Mesodermal cell (in vitro differentiated cells): ENCODE measurements around the gene CDKN2D.
A peak's percentile ranks its signal among the peaks of the same experiment; 100 is the strongest.

Source experiments
- H3K27ac ChIP-seq: 2 replicates; pipeline ENCODE4 v1.7.0; 2013; ENCODE audit warnings: mild to moderate bottlenecking, low read depth, low read length, moderate library complexity; ENCODE audit not compliant: severe bottlenecking
- H3K36me3 ChIP-seq: 2 replicates; pipeline ENCODE4 v1.7.1; 2013; ENCODE audit warnings: mild to moderate bottlenecking, low read length, moderate library complexity; ENCODE audit not compliant: control insufficient read depth, insufficient read depth
- H3K4me1 ChIP-seq: one replicate; pipeline ENCODE4 v1.7.1; 2013; ENCODE audit warnings: mild to moderate bottlenecking, low read length; ENCODE audit not compliant: insufficient read depth, control insufficient read depth, poor library complexity, severe bottlenecking
- H3K4me3 ChIP-seq: 2 replicates; pipeline ENCODE4 v1.7.0; 2013; ENCODE audit warnings: low read length, control low read depth, mild to moderate bottlenecking; ENCODE audit not compliant: insufficient read depth, poor library complexity, severe bottlenecking; ENCODE audit errors: extremely low read depth
- H3K9me3 ChIP-seq: 2 replicates; pipeline ENCODE4 v1.7.1; 2013; ENCODE audit warnings: mild to moderate bottlenecking, low read length, moderate library complexity; ENCODE audit not compliant: control insufficient read depth
- WGBS, 2 experiments: methylation state at CpG; one replicate each; pipeline ENCODE4 v1.1.5; 2013; ENCODE audit warnings: missing lambda C conversion rate in 2 of 2; ENCODE audit not compliant: insufficient coverage in 2 of 2; 5-methylcytosine and 5-hydroxymethylcytosine counted together

CDKN2D gene

GRCh38 chr19:10518444-10519361 lies 50.1 kb downstream of the CDKN2D start:
- Histone ChIP-seq H3K4me3 (no peak overlapping the region), H3K9me3 (no peaks in the 10 kb centered on the region), H3K4me1 (peaks cover 7% of the 10 kb centered on the region), H3K27ac (no peak overlapping the region), H3K36me3 (no peaks in the 10 kb centered on the region)
- WGBS, 2 experiments = 33 to 35% methylated on average over 22 to 27 of the region's 33 CpGs

- H3K27ac ChIP-seq = peak overlapping the region; percentile 36
- WGBS, 2 experiments = 1 to 3% methylated on average over 11 to 20 of the region's 27 CpGs
- H3K9me3 ChIP-seq = no peaks in the 10 kb centered on the region
- peak overlapping the region; percentile 49 for H3K4me3 ChIP-seq
- peaks cover 7% of the 10 kb centered on the region for H3K4me1 ChIP-seq
- H3K36me3 ChIP-seq = peaks cover 2% of the 10 kb centered on the region
These were observed 50.9 kb downstream of the CDKN2D start for GRCh38 chr19:10517760-10518443.

- Histone ChIP-seq H3K4me3 (peak within 1 kb of the TSS; percentile 49), H3K27ac (peak within 1 kb of the TSS; percentile 36), H3K9me3 (no peaks in the 10 kb centered on the region), H3K4me1 (peaks cover 7% of the 10 kb centered on the region), H3K36me3 (peaks cover 3% of the 10 kb centered on the region)
- whole genome bisulfite sequencing, 2 experiments = 0% methylated on average over 28 to 34 of the region's 39 CpGs
These were observed 51.4 kb downstream of the CDKN2D start, which contains the start of gene S1PR5 for GRCh38 chr19:10517361-10517759. Gene S1PR5 (minus strand): TSS chr19:10517447. CDS start chr19:10515011, 2,436 bp downstream.

GRCh38 chr19:10516671-10517286 lies 52.0 kb downstream of the CDKN2D start:
- H3K27ac ChIP-seq = no peak overlapping the region
- peaks cover 3% of the 10 kb centered on the region for H3K36me3 ChIP-seq
- 44 to 50% methylated on average over 6 to 8 of the region's 10 CpGs for WGBS, 2 experiments
- H3K4me1 ChIP-seq = peaks cover 7% of the 10 kb centered on the region
- peak overlapping the region; percentile 49 for H3K4me3 ChIP-seq
- H3K9me3 ChIP-seq = no peaks in the 10 kb centered on the region
